ENCODE measurements around the gene CASZ1. TPM values are rescaled to one million over a fixed set of nuclear protein-coding genes. Genes with fewer than 3 reads are reported as not detected.
A peak's percentile ranks its signal among the peaks of the same experiment; 100 is the strongest.

Gene CASZ1
- total RNA-seq, 1 donor from 2014 or later, result 4.0 TPM

- Histone ChIP-seq H3K36me3 (ENCODE audit: insufficient read depth, low read length) (no peaks in the 10 kb centered on the region), H3K27ac (ENCODE audit: low read depth, low read length) (no peak overlapping the region), H3K4me2 (ENCODE audit: low read length) (no peak overlapping the region), H3K79me2 (ENCODE audit: insufficient read depth, low read length) (no peaks in the 10 kb centered on the region), H3K4me3 (ENCODE audit: insufficient read depth, low read depth, low read length) (no peak overlapping the region), H3K4me1 (ENCODE audit: insufficient read depth, low read length) (no peaks in the 10 kb centered on the region), H3K9ac (ENCODE audit: low read length) (no peak overlapping the region), H2AFZ (ENCODE audit: low read depth, low read length) (no peak overlapping the region), H4K20me1 (ENCODE audit: insufficient read depth, low read length) (no peaks in the 10 kb centered on the region), H3K27me3 (ENCODE audit: insufficient read depth, low read length) (peaks cover 56% of the 10 kb centered on the region), H3K9me3 (ENCODE audit: insufficient read depth, low read depth, low read length) (no peaks in the 10 kb centered on the region)
- TF ChIP-seq EZH2 (IDR thresholded peaks at IDR 0.05; ENCODE audit: insufficient read depth, low read length) (no peak), CTCF (IDR thresholded peaks at IDR 0.05; ENCODE audit: insufficient read depth, low read depth, low read length) (no peak)
- FAIRE-seq, result no peak
- Mint-ChIP-seq H3K36me3 (ENCODE audit: low read depth, unreplicated experiment) (no peaks in the 10 kb centered on the region), H3K27me3 (ENCODE audit: low read depth, unreplicated experiment) (peaks cover 47% of the 10 kb centered on the region), H3K4me1 (ENCODE audit: low read depth, unreplicated experiment) (no peaks in the 10 kb centered on the region), H3K9me3 (ENCODE audit: unreplicated experiment) (peaks cover 1% of the 10 kb centered on the region), H3K27ac (ENCODE audit: unreplicated experiment) (no peak overlapping the region), H3K4me3 (ENCODE audit: unreplicated experiment) (no peak overlapping the region)
- no peak for DNase-seq (ENCODE audit: low read depth)
Measured at GRCh38 chr1:10799726-10800125, 3.3 kb upstream of the CASZ1 start.

GRCh38 chr1:10795276-10796021 is 997 bp downstream of the CASZ1 start:
- Mint-ChIP-seq H3K4me3 (ENCODE audit: unreplicated experiment) (peak overlapping the region; percentile 84), H3K36me3 (ENCODE audit: low read depth, unreplicated experiment) (no peaks in the 10 kb centered on the region), H3K27ac (ENCODE audit: unreplicated experiment) (no peak overlapping the region), H3K27me3 (ENCODE audit: low read depth, unreplicated experiment) (peaks cover 29% of the 10 kb centered on the region), H3K4me1 (ENCODE audit: low read depth, unreplicated experiment) (peaks cover 5% of the 10 kb centered on the region), H3K9me3 (ENCODE audit: unreplicated experiment) (peaks cover 1% of the 10 kb centered on the region)
- no peaks in the 10 kb centered on the region for H3K9me3 ChIP-seq (ENCODE audit: insufficient read depth, low read depth, low read length)
- peaks cover 3% of the 10 kb centered on the region for H4K20me1 ChIP-seq (ENCODE audit: insufficient read depth, low read length)
- no peak overlapping the region for H3K9ac ChIP-seq (ENCODE audit: low read length)
- peak overlapping the region; percentile 84 for H3K4me2 ChIP-seq (ENCODE audit: low read length)
- no peak overlapping the region for H3K27ac ChIP-seq (ENCODE audit: low read depth, low read length)
- H3K4me3 ChIP-seq (ENCODE audit: insufficient read depth, low read depth, low read length), result no peak overlapping the region
- no peaks in the 10 kb centered on the region for H3K36me3 ChIP-seq (ENCODE audit: insufficient read depth, low read length)
- no peaks in the 10 kb centered on the region for H3K79me2 ChIP-seq (ENCODE audit: insufficient read depth, low read length)
- DNase-seq (ENCODE audit: low read depth) (no peak), FAIRE-seq (no peak)
- TF ChIP-seq CTCF (IDR thresholded peaks at IDR 0.05; ENCODE audit: insufficient read depth, low read depth, low read length), result no peak
- TF ChIP-seq EZH2 (IDR thresholded peaks at IDR 0.05; ENCODE audit: insufficient read depth, low read length), result peak; percentile 91
- H3K4me1 ChIP-seq (ENCODE audit: insufficient read depth, low read length), result peaks cover 4% of the 10 kb centered on the region
- no peak overlapping the region for H2AFZ ChIP-seq (ENCODE audit: low read depth, low read length)
- H3K27me3 ChIP-seq (ENCODE audit: insufficient read depth, low read length), result peaks cover 59% of the 10 kb centered on the region

- no peak overlapping the region for H3K27ac Mint-ChIP-seq (ENCODE audit: unreplicated experiment)
- no peaks in the 10 kb centered on the region for H3K36me3 Mint-ChIP-seq (ENCODE audit: low read depth, unreplicated experiment)
- Histone ChIP-seq H3K27me3 (ENCODE audit: insufficient read depth, low read length) (peaks cover 59% of the 10 kb centered on the region), H3K4me1 (ENCODE audit: insufficient read depth, low read length) (peaks cover 4% of the 10 kb centered on the region), H4K20me1 (ENCODE audit: insufficient read depth, low read length) (peaks cover 3% of the 10 kb centered on the region), H2AFZ (ENCODE audit: low read depth, low read length) (no peak overlapping the region), H3K9ac (ENCODE audit: low read length) (no peak overlapping the region), H3K79me2 (ENCODE audit: insufficient read depth, low read length) (no peaks in the 10 kb centered on the region), H3K4me2 (ENCODE audit: low read length) (peak overlapping the region; percentile 76), H3K4me3 (ENCODE audit: insufficient read depth, low read depth, low read length) (no peak overlapping the region), H3K9me3 (ENCODE audit: insufficient read depth, low read depth, low read length) (no peaks in the 10 kb centered on the region), H3K36me3 (ENCODE audit: insufficient read depth, low read length) (no peaks in the 10 kb centered on the region), H3K27ac (ENCODE audit: low read depth, low read length) (no peak overlapping the region)
- H3K27me3 Mint-ChIP-seq (ENCODE audit: low read depth, unreplicated experiment), result peaks cover 24% of the 10 kb centered on the region
- peaks cover 5% of the 10 kb centered on the region for H3K4me1 Mint-ChIP-seq (ENCODE audit: low read depth, unreplicated experiment)
- FAIRE-seq (no peak), DNase-seq (ENCODE audit: low read depth) (no peak)
- no peak for TF ChIP-seq CTCF (IDR thresholded peaks at IDR 0.05; ENCODE audit: insufficient read depth, low read depth, low read length)
- TF ChIP-seq EZH2 (IDR thresholded peaks at IDR 0.05; ENCODE audit: insufficient read depth, low read length), result no peak
- H3K9me3 Mint-ChIP-seq (ENCODE audit: unreplicated experiment), result peaks cover 1% of the 10 kb centered on the region
- H3K4me3 Mint-ChIP-seq (ENCODE audit: unreplicated experiment), result peak overlapping the region; percentile 87
Measured at GRCh38 chr1:10794724-10795275, 1.6 kb downstream of the CASZ1 start.
